BJ (cell line): ENCODE measurements around the gene ADGRF5. TPM values are rescaled to one million over a fixed set of nuclear protein-coding genes. Genes with fewer than 3 reads are reported as not detected.

Experiments used
- CTCF ChIA-PET: fragments of 350-600 bp; formaldehyde crosslinking; extraction: SDS; loops from one replicate; lab custom pipeline; 2021; ENCODE audit warnings: antibody characterized with exemption, inconsistent platforms; lab: Yijun Ruan, JAX
- POLR2A ChIA-PET: fragments of 300-600 bp; sonication (Branson Sonifier 250); formaldehyde crosslinking; extraction: SDS; loops from one replicate; lab custom pipeline; 2021; ENCODE audit warnings: antibody characterized with exemption; lab: Charles Lee
- DNase-seq: peaks from one replicate; pipeline ENCODE4 v3.0.0-alpha.2; 2011; ENCODE audit warnings: low read depth
- H3K27me3 ChIP-seq: 2 replicates; pipeline ENCODE4 v1.6.0; 2011; ENCODE audit warnings: low read length; ENCODE audit not compliant: control insufficient read depth, insufficient read depth
- H3K36me3 ChIP-seq: 2 replicates; pipeline ENCODE4 v1.5.1; 2011; ENCODE audit warnings: low read length; ENCODE audit not compliant: control insufficient read depth, insufficient read depth
- H3K4me3 ChIP-seq: 2 replicates; pipeline ENCODE4 v1.5.1; 2011; ENCODE audit warnings: low read depth, mild to moderate bottlenecking, control low read depth, low read length
- polyA plus RNA-seq: library from polyadenylated mRNA; depleted of rRNA; stranded (reverse); fragments of >200 nt; gene quantifications from 2 replicates; pipeline ENCODE4 v1.2.3, GENCODE V29; 2011
- TF ChIP-seq, protein P1 (sequence below): IDR thresholded peaks from 2 replicates; pipeline ENCODE4 v1.5.1; 2011; ENCODE audit warnings: low read depth, mild to moderate bottlenecking, control low read depth, inconsistent platforms, low read length, moderate library complexity; ENCODE audit not compliant: insufficient read depth

ADGRF5 gene
- polyA plus RNA-seq, 1 experiment: not detected

DNA sequence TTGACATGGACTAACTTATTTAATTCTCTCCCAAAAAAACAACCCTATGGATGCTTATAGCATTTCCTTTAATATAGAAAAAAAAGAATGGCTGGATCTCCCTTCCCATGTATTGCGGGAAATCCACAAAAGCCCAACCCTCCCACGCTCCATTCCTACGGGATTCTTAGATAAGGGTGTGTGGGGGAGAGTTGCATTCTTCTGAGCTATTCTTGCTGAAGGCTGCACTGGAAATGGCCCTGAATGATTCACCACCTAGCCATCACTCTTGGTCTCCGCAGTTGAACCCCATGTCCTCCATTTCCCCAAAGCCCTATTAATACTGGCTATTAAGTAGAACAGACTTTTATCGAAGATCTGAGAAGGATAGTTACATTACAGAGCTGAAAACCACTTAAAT, 41.9 kb upstream of the ADGRF5 start:
- TF ChIP-seq, protein P1, sequence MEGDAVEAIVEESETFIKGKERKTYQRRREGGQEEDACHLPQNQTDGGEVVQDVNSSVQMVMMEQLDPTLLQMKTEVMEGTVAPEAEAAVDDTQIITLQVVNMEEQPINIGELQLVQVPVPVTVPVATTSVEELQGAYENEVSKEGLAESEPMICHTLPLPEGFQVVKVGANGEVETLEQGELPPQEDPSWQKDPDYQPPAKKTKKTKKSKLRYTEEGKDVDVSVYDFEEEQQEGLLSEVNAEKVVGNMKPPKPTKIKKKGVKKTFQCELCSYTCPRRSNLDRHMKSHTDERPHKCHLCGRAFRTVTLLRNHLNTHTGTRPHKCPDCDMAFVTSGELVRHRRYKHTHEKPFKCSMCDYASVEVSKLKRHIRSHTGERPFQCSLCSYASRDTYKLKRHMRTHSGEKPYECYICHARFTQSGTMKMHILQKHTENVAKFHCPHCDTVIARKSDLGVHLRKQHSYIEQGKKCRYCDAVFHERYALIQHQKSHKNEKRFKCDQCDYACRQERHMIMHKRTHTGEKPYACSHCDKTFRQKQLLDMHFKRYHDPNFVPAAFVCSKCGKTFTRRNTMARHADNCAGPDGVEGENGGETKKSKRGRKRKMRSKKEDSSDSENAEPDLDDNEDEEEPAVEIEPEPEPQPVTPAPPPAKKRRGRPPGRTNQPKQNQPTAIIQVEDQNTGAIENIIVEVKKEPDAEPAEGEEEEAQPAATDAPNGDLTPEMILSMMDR: no peak
- DNase-seq: no peak
- H3K4me3 ChIP-seq: no peak overlapping the region
- H3K36me3 ChIP-seq: no peaks in the 10 kb centered on the region
- ChIA-PET POLR2A (no interaction called here), CTCF (interaction anchor here (0.9 kb wide), 1 partner anchor 115 kb away, joined by 3 read pairs; no protein-coding TSS in a partner anchor)
- peaks cover 4% of the 10 kb centered on the region for H3K27me3 ChIP-seq

DNA sequence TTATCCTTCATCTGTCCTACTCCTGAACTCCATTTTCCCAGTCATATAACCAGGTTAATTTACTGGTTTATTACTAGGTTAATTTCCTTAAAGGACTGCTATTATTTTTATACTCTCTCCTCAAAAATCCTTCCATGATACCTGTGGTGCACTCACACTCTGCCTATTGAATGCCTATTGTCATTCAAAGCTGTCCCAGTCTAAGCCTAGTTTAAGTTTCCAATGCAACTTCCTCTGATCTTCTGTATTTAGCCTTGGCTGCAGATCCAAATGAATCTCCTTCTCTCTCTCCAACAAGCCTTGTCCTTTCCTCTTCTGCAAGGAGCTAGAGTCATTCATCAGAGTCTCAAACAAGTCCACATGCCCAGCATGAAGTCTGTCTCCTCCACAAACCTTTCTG, 41.3 kb upstream of the ADGRF5 start:
- Histone ChIP-seq H3K36me3 (no peaks in the 10 kb centered on the region), H3K27me3 (peaks cover 4% of the 10 kb centered on the region), H3K4me3 (no peak overlapping the region)
- TF ChIP-seq, protein P1: no peak
- no peak for DNase-seq
- ChIA-PET POLR2A (no interaction called here), CTCF (interaction anchor here (0.9 kb wide), 1 partner anchor 114 kb away, joined by 3 read pairs; no protein-coding TSS in a partner anchor)

DNA sequence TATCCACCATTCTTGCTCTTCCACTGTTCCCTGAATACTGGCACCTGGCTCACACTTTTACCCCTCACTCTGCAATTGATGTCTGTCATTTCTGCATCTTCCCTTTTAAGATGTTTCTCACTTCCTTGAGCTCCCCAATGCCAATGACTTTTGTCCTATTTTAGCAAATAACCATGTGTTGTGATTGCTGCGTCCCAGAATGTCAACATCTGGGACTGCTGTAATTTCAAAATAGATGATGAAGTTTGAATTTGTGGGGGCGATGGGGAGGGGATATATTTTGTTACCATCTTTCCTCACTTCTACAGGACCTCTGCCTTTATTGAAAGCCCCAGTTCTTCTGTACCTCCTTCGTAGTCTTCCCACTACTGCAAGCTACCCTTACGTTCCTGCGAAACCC, 40.0 kb upstream of the ADGRF5 start:
- TF ChIP-seq, protein P1: no peak
- Histone ChIP-seq H3K36me3 (no peaks in the 10 kb centered on the region), H3K27me3 (peaks cover 4% of the 10 kb centered on the region), H3K4me3 (no peak overlapping the region)
- DNase-seq: no peak
- ChIA-PET CTCF (interaction anchor here (1.0 kb wide), 1 partner anchor 105 kb away, joined by 3 read pairs; no protein-coding TSS in a partner anchor), POLR2A (no interaction called here)

DNA sequence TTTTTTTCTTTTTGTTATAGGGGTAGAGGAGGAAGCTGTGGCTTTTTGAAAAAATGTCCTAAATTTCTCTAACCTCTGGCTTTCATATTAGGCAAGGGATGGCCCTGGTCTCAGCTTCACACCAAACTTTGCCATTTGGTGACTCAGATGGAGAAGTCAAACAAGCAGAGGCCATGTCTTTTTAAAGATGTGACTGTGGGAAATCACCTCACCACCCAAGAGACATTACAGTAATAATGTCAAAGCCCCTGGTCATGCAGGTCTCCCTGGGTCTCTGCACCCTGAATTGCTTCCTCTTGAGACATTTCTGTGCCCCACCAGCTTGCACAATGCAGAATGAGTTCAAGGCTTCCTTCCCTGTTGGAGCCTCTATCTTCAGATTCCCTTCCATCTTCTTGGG, 39.5 kb upstream of the ADGRF5 start:
- Histone ChIP-seq H3K27me3 (peaks cover 4% of the 10 kb centered on the region), H3K4me3 (no peak overlapping the region), H3K36me3 (no peaks in the 10 kb centered on the region)
- ChIA-PET POLR2A (no interaction called here), CTCF (interaction anchor here (1.0 kb wide), 1 partner anchor 104 kb away, joined by 3 read pairs; no protein-coding TSS in a partner anchor)
- no peak for DNase-seq
- TF ChIP-seq, protein P1: no peak

DNA sequence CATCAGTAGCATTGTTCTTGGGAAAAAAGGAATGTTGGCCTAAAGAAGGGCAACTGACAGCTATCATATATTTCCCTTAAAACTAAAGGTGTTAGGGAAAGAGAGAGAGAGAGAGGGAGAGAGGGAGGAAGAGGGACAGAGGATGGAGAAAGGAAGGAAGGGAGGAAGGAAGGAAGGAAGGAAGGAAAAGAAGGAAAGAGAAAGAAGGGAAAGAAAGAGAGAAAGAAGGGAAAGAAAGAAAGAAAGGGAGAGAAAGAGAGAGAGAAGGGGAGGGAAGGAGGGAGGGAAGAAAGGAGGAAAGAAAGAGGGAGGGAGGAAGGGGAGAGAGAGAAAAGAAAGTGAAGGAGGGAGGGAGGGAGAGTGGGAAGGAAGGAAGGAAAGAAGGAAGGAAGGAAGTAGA, 37.7 kb upstream of the ADGRF5 start:
- Histone ChIP-seq H3K36me3 (no peaks in the 10 kb centered on the region), H3K4me3 (no peak overlapping the region), H3K27me3 (peaks cover 4% of the 10 kb centered on the region)
- ChIA-PET POLR2A (no interaction called here), CTCF (interaction anchor here (1.3 kb wide), 1 partner anchor 11 kb away, joined by 4 read pairs; no protein-coding TSS in a partner anchor)
- DNase-seq: no peak
- TF ChIP-seq, protein P1: no peak
